HepG2 (cell line): ENCODE results near the gene VKORC1. TPM values are rescaled to one million over a fixed set of nuclear protein-coding genes. Genes with fewer than 3 reads are reported as not detected.

ENCODE experiments used
- AHR ChIP-seq: IDR thresholded peaks from 2 replicates; pipeline ENCODE4 v1.6.1; 2018; ENCODE audit warnings: missing genetic modification reagents, missing compliant biosample characterization
- FOXA1 ChIP-seq, 2 experiments: fragments of 450-650 bp in 1 of 2; sonication (generic) in 1 of 2; formaldehyde crosslinking in 1 of 2; IDR thresholded peaks; 2 replicates each; pipeline versions ENCODE4 v1.4.0 to v1.6.1; 2016 to 2020; ENCODE audit warnings: missing genetic modification reagents in 1 of 2
- FOXK2 ChIP-seq: fragments of 450-650 bp; IDR thresholded peaks from 2 replicates; pipeline ENCODE4 v1.6.1; 2016
- GABPB1 ChIP-seq: IDR thresholded peaks from 2 replicates; pipeline ENCODE4 v1.6.1; 2016; ENCODE audit warnings: mild to moderate bottlenecking, missing genetic modification reagents, moderate library complexity, missing compliant biosample characterization
- KDM4B ChIP-seq: sonication (generic); formaldehyde crosslinking; IDR thresholded peaks from 2 replicates; pipeline ENCODE4 v1.4.0; 2020; ENCODE audit warnings: missing genetic modification reagents
- KLF11 ChIP-seq: IDR thresholded peaks from 2 replicates; pipeline ENCODE4 v1.6.1; 2016; ENCODE audit warnings: missing compliant biosample characterization
- MXD1 ChIP-seq: sonication (generic); formaldehyde crosslinking; IDR thresholded peaks from 2 replicates; pipeline ENCODE4 v1.4.0; 2020; ENCODE audit warnings: mild to moderate bottlenecking, missing genetic modification reagents
- NR3C1 ChIP-seq: sonication (generic); formaldehyde crosslinking; IDR thresholded peaks from 2 replicates; pipeline ENCODE4 v1.4.0; 2020; ENCODE audit warnings: missing genetic modification reagents
- PCBP1 ChIP-seq: fragments of 200-400 bp; formaldehyde crosslinking; IDR thresholded peaks from 2 replicates; pipeline ENCODE4 v1.6.1; 2017; ENCODE audit warnings: mild to moderate bottlenecking, low read depth, low read length, borderline replicate concordance
- RORA ChIP-seq: sonication (generic); formaldehyde crosslinking; IDR thresholded peaks from 2 replicates; pipeline ENCODE4 v1.5.0; 2020; ENCODE audit warnings: mild to moderate bottlenecking, missing genetic modification reagents, moderate library complexity
- RXRB ChIP-seq: IDR thresholded peaks from 2 replicates; pipeline ENCODE4 v1.6.1; 2016; ENCODE audit warnings: borderline replicate concordance, missing genetic modification reagents, missing compliant biosample characterization
- SATB2 ChIP-seq: sonication (generic); formaldehyde crosslinking; IDR thresholded peaks from 2 replicates; pipeline ENCODE4 v1.5.0; 2020; ENCODE audit warnings: missing genetic modification reagents
- SP4 ChIP-seq: sonication (generic); formaldehyde crosslinking; IDR thresholded peaks from 2 replicates; pipeline ENCODE4 v1.8.1; 2023; ENCODE audit warnings: mild to moderate bottlenecking, missing genetic modification reagents
- TRIM22 ChIP-seq: fragments of 450-650 bp; IDR thresholded peaks from 2 replicates; pipeline ENCODE4 v1.6.1; 2017
- ZBTB7B ChIP-seq: sonication (generic); formaldehyde crosslinking; IDR thresholded peaks from 2 replicates; pipeline ENCODE4 v1.4.0; 2020; ENCODE audit warnings: missing genetic modification reagents
- ZC3H13 ChIP-seq: sonication (generic); formaldehyde crosslinking; IDR thresholded peaks from 2 replicates; pipeline ENCODE4 v1.8.1; 2023; ENCODE audit warnings: mild to moderate bottlenecking, missing genetic modification reagents, moderate library complexity
- ZNF10 ChIP-seq: sonication (generic); formaldehyde crosslinking; IDR thresholded peaks from 2 replicates; pipeline ENCODE4 v1.4.0; 2020; ENCODE audit warnings: mild to moderate bottlenecking, low read depth, missing genetic modification reagents, borderline replicate concordance
- ZNF225 ChIP-seq: sonication (generic); formaldehyde crosslinking; IDR thresholded peaks from 2 replicates; pipeline ENCODE4 v1.4.0; 2020; ENCODE audit warnings: mild to moderate bottlenecking, missing genetic modification reagents
- ZNF331 ChIP-seq: sonication (generic); formaldehyde crosslinking; IDR thresholded peaks from 2 replicates; pipeline ENCODE4 v1.4.0; 2020; ENCODE audit warnings: missing genetic modification reagents
- ZNF460 ChIP-seq: sonication (generic); formaldehyde crosslinking; IDR thresholded peaks from 2 replicates; pipeline ENCODE4 v1.5.1; 2020; ENCODE audit warnings: missing genetic modification reagents, mild to moderate bottlenecking, borderline replicate concordance
- ZNF644 ChIP-seq: IDR thresholded peaks from 2 replicates; pipeline ENCODE4 v1.6.1; 2016; ENCODE audit warnings: low read depth
- polyA plus RNA-seq, 8 experiments: library from polyadenylated mRNA; depleted of rRNA in 3 of 8; stranded (reverse) in 7 of 8; unstranded in 1 of 8; fragments of >200 nt; fragmentation: Illumina TruSeq in 4 of 8; extraction: Trizol in 4 of 8; gene quantifications; 2 replicates each; pipeline versions ENCODE4 v1.2.1 to v1.2.3, GENCODE V29; 2011 to 2016; ENCODE audit warnings: low read depth in 4 of 8, missing spikeins in 1 of 8, mixed read lengths in 1 of 8; ENCODE audit not compliant: insufficient read depth in 1 of 8
- total RNA-seq, 5 experiments: library from RNA; depleted of rRNA; stranded (reverse); fragments of >200 nt; fragmentation: Illumina TruSeq; extraction: Trizol; gene quantifications; 2 replicates each; pipeline ENCODE4 v1.2.3, GENCODE V29; 2016; ENCODE audit warnings: low read depth in 1 of 5
- TF ChIP-seq, protein P1 (sequence below): sonication (generic); formaldehyde crosslinking; IDR thresholded peaks from 2 replicates; pipeline ENCODE4 v1.5.1; 2020; ENCODE audit warnings: mild to moderate bottlenecking, missing genetic modification reagents, moderate library complexity
- TF ChIP-seq, protein P2 (sequence below): sonication (generic); formaldehyde crosslinking; conservative IDR thresholded peaks from 2 replicates; pipeline ENCODE4 v1.8.0; 2022; ENCODE audit warnings: mild to moderate bottlenecking, moderate library complexity, missing genetic modification reagents

VKORC1 gene
- total and polyA plus RNA-seq, 2 of the 13 experiments (the other 11 are each of a cell fraction or from before 2014, with no cell fraction given) = 141 to 615 TPM

DNA sequence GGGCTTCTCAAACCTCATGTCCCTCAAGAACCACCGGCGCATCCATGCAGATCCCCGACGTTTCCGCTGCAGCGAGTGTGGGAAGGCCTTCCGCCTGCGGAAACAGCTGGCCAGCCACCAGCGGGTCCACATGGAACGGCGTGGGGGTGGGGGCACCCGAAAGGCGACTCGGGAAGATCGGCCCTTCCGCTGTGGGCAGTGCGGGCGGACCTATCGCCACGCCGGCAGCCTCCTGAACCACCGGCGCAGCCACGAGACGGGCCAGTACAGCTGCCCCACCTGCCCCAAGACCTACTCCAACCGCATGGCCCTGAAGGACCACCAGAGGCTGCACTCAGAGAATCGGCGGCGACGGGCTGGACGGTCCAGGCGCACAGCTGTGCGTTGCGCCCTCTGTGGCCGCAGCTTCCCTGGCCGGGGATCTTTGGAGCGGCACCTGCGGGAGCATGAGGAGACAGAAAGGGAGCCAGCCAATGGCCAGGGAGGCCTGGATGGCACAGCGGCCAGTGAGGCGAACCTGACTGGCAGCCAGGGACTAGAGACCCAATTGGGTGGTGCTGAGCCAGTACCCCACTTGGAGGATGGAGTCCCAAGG, 14.5 kb downstream of the VKORC1 start (continued):
- TF ChIP-seq GABPB1 (CRISPR knock-in tag) (peak; percentile 20; the same call in 1 of the 2 replicates), RORA (CRISPR knock-in tag) (no peak), ZNF10 (CRISPR knock-in tag) (no peak), MXD1 (0 out of 2 replicates have a peak, but pooled peaks have one; percentile 18), AHR (no peak), KLF11 (no peak), ZNF460 (CRISPR knock-in tag) (no peak), FOXA1 (IDR thresholded peaks at IDR 0.05) (no peak), FOXA1 (CRISPR knock-in tag; IDR thresholded peaks at IDR 0.05) (no peak), SATB2 (CRISPR knock-in tag) (no peak), KDM4B (CRISPR knock-in tag) (no peak), ZC3H13 (peak; percentile 69), TRIM22 (no peak), NR3C1 (no peak), ZNF644 (no peak), SP4 (CRISPR knock-in tag) (no peak), ZNF331 (CRISPR knock-in tag) (no peak), FOXK2 (no peak), RXRB (CRISPR knock-in tag) (no peak), PCBP1 (0 out of 2 replicates have a peak, but pooled peaks have one; percentile 53), ZBTB7B (no peak), ZNF225 (no peak)
- TF ChIP-seq, protein P1, sequence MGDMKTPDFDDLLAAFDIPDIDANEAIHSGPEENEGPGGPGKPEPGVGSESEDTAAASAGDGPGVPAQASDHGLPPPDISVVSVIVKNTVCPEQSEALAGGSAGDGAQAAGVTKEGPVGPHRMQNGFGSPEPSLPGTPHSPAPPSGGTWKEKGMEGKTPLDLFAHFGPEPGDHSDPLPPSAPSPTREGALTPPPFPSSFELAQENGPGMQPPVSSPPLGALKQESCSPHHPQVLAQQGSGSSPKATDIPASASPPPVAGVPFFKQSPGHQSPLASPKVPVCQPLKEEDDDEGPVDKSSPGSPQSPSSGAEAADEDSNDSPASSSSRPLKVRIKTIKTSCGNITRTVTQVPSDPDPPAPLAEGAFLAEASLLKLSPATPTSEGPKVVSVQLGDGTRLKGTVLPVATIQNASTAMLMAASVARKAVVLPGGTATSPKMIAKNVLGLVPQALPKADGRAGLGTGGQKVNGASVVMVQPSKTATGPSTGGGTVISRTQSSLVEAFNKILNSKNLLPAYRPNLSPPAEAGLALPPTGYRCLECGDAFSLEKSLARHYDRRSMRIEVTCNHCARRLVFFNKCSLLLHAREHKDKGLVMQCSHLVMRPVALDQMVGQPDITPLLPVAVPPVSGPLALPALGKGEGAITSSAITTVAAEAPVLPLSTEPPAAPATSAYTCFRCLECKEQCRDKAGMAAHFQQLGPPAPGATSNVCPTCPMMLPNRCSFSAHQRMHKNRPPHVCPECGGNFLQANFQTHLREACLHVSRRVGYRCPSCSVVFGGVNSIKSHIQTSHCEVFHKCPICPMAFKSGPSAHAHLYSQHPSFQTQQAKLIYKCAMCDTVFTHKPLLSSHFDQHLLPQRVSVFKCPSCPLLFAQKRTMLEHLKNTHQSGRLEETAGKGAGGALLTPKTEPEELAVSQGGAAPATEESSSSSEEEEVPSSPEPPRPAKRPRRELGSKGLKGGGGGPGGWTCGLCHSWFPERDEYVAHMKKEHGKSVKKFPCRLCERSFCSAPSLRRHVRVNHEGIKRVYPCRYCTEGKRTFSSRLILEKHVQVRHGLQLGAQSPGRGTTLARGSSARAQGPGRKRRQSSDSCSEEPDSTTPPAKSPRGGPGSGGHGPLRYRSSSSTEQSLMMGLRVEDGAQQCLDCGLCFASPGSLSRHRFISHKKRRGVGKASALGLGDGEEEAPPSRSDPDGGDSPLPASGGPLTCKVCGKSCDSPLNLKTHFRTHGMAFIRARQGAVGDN (CRISPR knock-in tag) = 0 out of 2 replicates have a peak, but pooled peaks have one; percentile 2
- TF ChIP-seq, protein P2, sequence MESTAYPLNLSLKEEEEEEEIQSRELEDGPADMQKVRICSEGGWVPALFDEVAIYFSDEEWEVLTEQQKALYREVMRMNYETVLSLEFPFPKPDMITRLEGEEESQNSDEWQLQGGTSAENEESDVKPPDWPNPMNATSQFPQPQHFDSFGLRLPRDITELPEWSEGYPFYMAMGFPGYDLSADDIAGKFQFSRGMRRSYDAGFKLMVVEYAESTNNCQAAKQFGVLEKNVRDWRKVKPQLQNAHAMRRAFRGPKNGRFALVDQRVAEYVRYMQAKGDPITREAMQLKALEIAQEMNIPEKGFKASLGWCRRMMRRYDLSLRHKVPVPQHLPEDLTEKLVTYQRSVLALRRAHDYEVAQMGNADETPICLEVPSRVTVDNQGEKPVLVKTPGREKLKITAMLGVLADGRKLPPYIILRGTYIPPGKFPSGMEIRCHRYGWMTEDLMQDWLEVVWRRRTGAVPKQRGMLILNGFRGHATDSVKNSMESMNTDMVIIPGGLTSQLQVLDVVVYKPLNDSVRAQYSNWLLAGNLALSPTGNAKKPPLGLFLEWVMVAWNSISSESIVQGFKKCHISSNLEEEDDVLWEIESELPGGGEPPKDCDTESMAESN (CRISPR knock-in tag) = no peak
